Measurements from ENCODE around the gene TMED7. TPM values are rescaled to one million over a fixed set of nuclear protein-coding genes. Genes with fewer than 3 reads are reported as not detected.

TMED7 gene
- polyA plus RNA-seq, 12 donors: 48.5 to 88.4 (median 77.5) TPM; not detected in 1

DNA sequence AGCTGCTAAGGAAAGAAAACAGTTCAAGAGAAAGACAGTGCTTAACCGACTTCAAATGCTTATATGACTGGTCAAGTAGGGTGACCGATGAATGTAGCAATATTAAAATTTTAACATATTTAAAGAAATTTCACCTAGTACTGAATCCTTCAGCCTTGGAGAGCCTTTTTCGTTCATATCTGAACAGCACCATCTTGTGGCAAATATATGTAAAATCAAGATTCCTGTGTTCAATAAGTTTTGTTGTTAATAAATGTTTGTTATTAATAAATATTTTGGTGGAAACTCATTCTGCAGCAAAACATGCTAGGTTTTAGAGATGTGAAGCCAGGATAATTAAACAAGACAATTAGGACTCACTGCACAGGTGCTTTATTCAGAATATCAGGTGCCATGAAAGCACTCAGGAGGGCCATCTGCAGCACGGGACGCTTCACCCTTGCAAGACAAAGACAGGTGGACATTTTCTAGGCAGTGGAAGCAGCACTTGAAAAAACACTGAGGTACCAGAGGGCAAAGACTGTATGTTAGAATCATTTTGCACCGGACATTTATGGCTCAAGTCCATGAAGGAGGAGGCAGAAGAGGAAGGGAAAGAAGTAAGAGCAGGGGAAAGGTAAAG, 39.2 kb downstream of the TMED7 start:
- DNase-seq: no peak

GRCh38 chr5:115585265-115585664, 40.6 kb downstream of the TMED7 start:
- no peak for DNase-seq

- DNase-seq: no peak
Observed at GRCh38 chr5:115584501-115584900, 41.3 kb downstream of the TMED7 start.

DNA sequence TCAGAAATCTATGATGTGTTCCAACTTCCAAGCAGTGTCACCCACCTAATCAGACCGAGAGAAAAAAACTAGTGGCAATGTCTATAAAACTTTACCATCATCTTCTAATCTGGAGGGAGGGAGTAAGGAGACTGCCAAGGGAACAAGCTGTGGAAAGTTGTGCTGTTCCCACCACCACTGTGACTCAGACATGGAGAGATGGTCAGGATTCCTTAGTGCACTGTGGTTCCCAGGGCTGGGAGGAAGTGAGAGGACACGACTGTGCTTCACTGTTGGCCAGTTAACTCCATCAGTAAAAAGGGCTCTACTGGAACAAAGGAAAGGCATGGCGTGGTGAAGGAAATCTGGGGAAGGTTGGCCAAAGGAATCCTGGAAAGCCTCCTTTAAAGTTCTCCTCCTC, 42.4 kb downstream of the TMED7 start:
- DNase-seq: no peak

- DNase-seq: no peak
Observed at GRCh38 chr5:115580941-115581340, 44.9 kb downstream of the TMED7 start.

DNA sequence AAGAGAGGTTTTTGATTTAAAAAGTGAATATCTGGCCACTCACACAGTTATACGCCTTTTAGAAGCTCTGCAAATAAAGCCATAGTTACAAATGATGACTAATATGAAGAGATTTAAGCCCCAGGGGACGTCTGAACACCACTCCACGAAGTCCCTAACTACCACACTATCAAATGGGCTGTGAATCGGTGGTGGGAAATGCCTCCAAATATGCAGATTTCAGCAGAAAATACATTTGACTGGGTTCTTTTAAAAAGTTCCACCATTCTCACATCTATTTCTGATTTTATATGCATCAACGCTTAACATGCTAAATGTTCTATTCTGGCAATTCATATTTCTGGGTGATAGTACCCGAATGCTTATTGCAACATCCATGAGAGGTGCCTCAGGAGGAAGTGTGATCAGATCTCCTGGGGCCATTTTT, 46.1 kb downstream of the TMED7 start:
- no peak for DNase-seq

DNA sequence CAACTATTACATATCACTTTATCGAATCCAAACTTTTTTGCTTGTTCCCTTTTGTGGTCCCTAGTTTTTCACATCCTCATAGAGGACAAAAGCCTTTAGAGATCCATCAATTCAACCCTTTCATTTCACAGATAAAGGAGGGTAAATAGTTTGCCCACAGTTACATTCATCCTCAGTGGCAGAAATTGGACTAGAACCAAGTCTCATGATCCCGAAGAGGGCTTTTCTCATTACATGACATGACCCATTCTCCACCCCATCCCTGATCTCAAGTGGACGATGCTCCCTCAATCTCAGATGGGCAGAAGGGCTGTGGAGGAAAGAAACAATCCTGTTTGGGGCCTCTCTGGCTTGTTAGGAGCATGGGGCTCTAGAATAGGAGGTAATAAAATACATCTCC, 46.6 kb downstream of the TMED7 start:
- no peak for DNase-seq

- no peak for DNase-seq
Observed at GRCh38 chr5:115578657-115579056, 47.2 kb downstream of the TMED7 start.

- DNase-seq: no peak
Observed at GRCh38 chr5:115577741-115578140, 48.1 kb downstream of the TMED7 start.

DNA sequence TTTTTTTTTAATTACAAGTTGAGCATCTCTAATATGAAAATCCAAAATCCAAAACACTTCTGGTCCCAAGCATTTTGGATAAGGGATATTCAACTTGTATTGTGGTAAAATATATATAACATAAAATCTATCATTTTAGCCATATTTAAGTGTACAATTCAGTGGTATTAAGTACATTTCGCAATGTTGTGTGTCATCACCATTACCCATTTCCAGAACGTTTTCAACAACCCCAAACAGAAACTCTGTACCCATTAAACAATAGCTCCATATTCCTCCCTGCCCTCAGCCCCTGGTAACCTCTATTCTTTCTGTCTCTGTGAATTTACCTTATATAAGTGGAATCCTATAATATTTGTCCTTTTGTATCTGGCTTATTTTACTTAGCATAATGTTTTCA, 48.5 kb downstream of the TMED7 start:
- DNase-seq: no peak

DNA sequence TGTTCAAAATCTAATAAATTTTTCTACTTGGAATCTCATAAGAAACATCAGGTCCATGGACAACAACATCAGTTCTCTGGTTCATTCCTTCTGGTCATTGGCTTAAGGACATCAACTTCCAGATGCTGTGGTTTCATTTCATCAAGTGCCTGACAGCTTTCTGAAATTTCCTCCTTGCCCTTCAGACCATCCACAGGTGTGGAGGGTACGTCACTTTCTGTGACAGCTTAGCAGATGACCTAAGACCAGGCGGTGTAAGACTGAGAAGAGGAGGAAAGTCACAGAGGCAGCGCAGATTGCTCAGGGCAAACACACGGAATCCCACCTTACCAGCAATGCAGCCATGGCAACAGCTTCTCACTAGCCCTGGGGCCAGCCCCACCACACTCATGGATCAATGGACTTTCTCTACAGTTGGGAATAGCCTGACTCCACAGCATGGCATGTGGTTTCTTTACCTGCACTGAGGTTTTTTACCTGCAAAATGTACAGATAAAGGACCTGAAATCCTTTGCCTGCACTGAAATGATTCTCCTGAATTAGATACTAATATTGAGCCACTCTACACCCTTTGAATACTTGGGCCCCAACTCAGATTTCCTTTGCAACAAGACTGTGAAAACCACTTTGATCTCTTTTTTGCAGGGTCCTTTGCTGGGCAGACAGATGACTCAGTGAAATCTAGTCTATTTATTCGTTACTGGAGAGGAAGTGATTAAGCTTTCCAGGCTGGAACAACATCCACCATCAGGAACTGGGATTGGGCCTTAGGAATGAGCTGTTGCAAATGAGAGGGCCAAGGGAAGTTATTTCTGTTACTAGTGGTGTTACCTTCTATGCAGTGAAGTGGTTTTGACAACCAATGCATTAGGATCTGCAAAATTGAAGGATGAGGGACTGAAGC, 50.4 kb downstream of the TMED7 start:
- no peak for DNase-seq

- no peak for DNase-seq
Observed at GRCh38 chr5:115573133-115573532, 52.7 kb downstream of the TMED7 start.

DNA sequence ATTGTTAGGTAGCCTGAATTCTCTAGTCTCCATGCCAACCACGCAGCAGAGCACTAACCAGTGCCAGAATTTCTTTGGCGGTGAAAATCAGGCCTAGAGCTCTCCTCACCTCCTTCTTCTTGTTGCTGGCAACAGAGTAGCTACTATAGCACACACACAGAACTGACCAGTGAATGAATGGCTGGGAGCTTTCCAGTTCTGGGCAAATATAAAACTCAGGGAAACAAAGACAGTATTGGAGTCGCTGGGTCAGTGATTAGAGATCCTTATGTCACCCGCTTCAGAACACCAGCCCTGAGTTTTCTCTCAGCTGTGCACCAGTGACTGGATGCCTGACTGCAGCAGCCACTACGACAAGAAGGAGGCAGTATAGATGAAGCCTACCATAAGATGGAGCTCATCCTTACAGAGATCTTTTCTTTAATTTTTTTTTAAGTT, 54.4 kb downstream of the TMED7 start:
- DNase-seq: no peak

GRCh38 chr5:115568668-115569067, 57.2 kb downstream of the TMED7 start:
- DNase-seq: no peak

- no peak for DNase-seq
Observed at GRCh38 chr5:115565233-115565632, 60.6 kb downstream of the TMED7 start.

Other genes with a start within 250 kb of the TMED7 start
- gene FEM1C, start 81.3 kb downstream of the TMED7 start, polyA plus RNA-seq (ENCODE audit: insufficient read length in 12 of 12): 10 to 100 TPM in 11 of 12 donors, not detected in 1; 20.6 to 36.2 (median 29.1) TPM
- 1 to 10 TPM in 10 of 12 donors, not detected in 2; 5.5 to 8.4 (median 7.6) TPM for gene TICAM2, start 23.6 kb downstream of the TMED7 start, polyA plus RNA-seq (ENCODE audit: insufficient read length in 12 of 12)
- gene CDO1, start 190.6 kb upstream of the TMED7 start, polyA plus RNA-seq (ENCODE audit: insufficient read length in 12 of 12): 10 to 100 TPM in 11 of 12 donors, not detected in 1; 14.7 to 35.4 (median 24.0) TPM
- 10 to 100 TPM in 11 of 12 donors, not detected in 1; 39.9 to 72.5 (median 61.9) TPM for gene ATG12, start 215.5 kb upstream of the TMED7 start, polyA plus RNA-seq (ENCODE audit: insufficient read length in 12 of 12)
- gene AP3S1, start 215.9 kb upstream of the TMED7 start, polyA plus RNA-seq (ENCODE audit: insufficient read length in 12 of 12): 100 to 1,000 TPM in 10 of 12 donors, 10 to 100 TPM in 1, not detected in 1; 81.4 to 162 (median 119) TPM

All from muscle of arm (tissue), 12 donors.